Keratinocyte (primary cell): ENCODE data around the gene CMSS1. TPM values are rescaled to one million over a fixed set of nuclear protein-coding genes. Genes with fewer than 3 reads are reported as not detected.

Experiments
- DNase-seq: peaks from one replicate; pipeline ENCODE4 v3.0.0-alpha.2; 2011; ENCODE audit warnings: low read depth, missing footprints, low spot score
- FAIRE-seq: peaks from 2 replicates; lab custom pipeline; 2011; peaks lifted over from hg19 to GRCh38; lab: Jason Lieb, UNC
- H2AFZ ChIP-seq: 2 replicates; pipeline ENCODE4 v1.6.0; 2012; ENCODE audit warnings: low read length, control low read depth, inconsistent platforms; ENCODE audit not compliant: control insufficient read depth
- H3K27ac ChIP-seq: 2 replicates; pipeline ENCODE4 v1.5.1; 2011; ENCODE audit warnings: low read length; ENCODE audit not compliant: control insufficient read depth, insufficient read depth
- H3K27me3 ChIP-seq: 3 replicates; pipeline ENCODE4 v1.6.0; 2011; ENCODE audit warnings: low read length; ENCODE audit not compliant: control insufficient read depth, insufficient read depth; ENCODE audit errors: extremely low read depth
- H3K36me3 ChIP-seq, 2 experiments: 2 replicates in 1 of 2; 3 replicates in 1 of 2; pipeline ENCODE4 v1.5.1; 2011; ENCODE audit warnings: low read length in 2 of 2, mild to moderate bottlenecking in 1 of 2; ENCODE audit not compliant: control insufficient read depth in 2 of 2, insufficient read depth in 2 of 2; ENCODE audit errors: extremely low read depth in 1 of 2
- H3K4me1 ChIP-seq: 3 replicates; pipeline ENCODE4 v1.5.1; 2011; ENCODE audit warnings: low read length; ENCODE audit not compliant: control insufficient read depth, insufficient read depth; ENCODE audit errors: extremely low read depth
- H3K4me2 ChIP-seq: 3 replicates; pipeline ENCODE4 v1.6.0; 2011; ENCODE audit warnings: low read depth, low read length; ENCODE audit not compliant: control insufficient read depth, insufficient read depth; ENCODE audit errors: extremely low read depth
- H3K4me3 ChIP-seq, 3 experiments: fragments of 200-600 bp in 1 of 3; sonication (generic) in 1 of 3; 2 replicates in 2 of 3; 3 replicates in 1 of 3; pipeline ENCODE4 v1.5.1; 2011 to 2016; ENCODE audit warnings: low read length in 3 of 3, mild to moderate bottlenecking in 3 of 3, control low read depth in 2 of 3, inconsistent platforms in 1 of 3, low read depth in 1 of 3, mixed read lengths in 1 of 3, mixed run types in 1 of 3, moderate library complexity in 1 of 3; ENCODE audit not compliant: control insufficient read depth in 2 of 3, insufficient read depth in 2 of 3; ENCODE audit errors: extremely low read depth in 1 of 3
- H3K79me2 ChIP-seq: 2 replicates; pipeline ENCODE4 v1.6.0; 2012; ENCODE audit warnings: low read length; ENCODE audit not compliant: control insufficient read depth, insufficient read depth
- H3K9ac ChIP-seq: 3 replicates; pipeline ENCODE4 v1.6.0; 2011; ENCODE audit warnings: low read length; ENCODE audit not compliant: control insufficient read depth, insufficient read depth; ENCODE audit errors: extremely low read depth
- H3K9me1 ChIP-seq: 3 replicates; pipeline ENCODE4 v1.6.0; 2011; ENCODE audit warnings: low read length; ENCODE audit not compliant: control insufficient read depth, insufficient read depth; ENCODE audit errors: extremely low read depth
- H3K9me3 ChIP-seq: 2 replicates; pipeline ENCODE4 v1.5.1; 2012; ENCODE audit warnings: low read depth, low read length; ENCODE audit not compliant: control insufficient read depth
- H4K20me1 ChIP-seq: 3 replicates; pipeline ENCODE4 v1.6.0; 2011; ENCODE audit warnings: low read length; ENCODE audit not compliant: control insufficient read depth, insufficient read depth; ENCODE audit errors: extremely low read depth
- EZH2 ChIP-seq: IDR thresholded peaks from one replicate; pipeline ENCODE4 v1.6.1; 2012; ENCODE audit warnings: inconsistent platforms, mild to moderate bottlenecking, low read length, moderate library complexity
- dilution Hi-C: fragments of 300-500 bp; cut with MboI; formaldehyde crosslinking; loops from one replicate; pipeline ENCODE4 v1.7.0; 2020; ENCODE audit warnings: low sequenced_read_pairs; ENCODE audit not compliant: extremely low pct_ligation_motif_present
- polyA plus RNA-seq, 5 experiments: library from polyadenylated mRNA; depleted of rRNA in 3 of 5; stranded (reverse) in 3 of 5; stranded (forward) in 1 of 5; unstranded in 1 of 5; fragments of >200 nt; gene quantifications; 1 replicate in 1 of 5; 2 replicates in 3 of 5; 3 replicates in 1 of 5; pipeline versions ENCODE4 v1.2.1 to v1.2.3, GENCODE V29; 2011 to 2012; ENCODE audit warnings: missing spikeins in 2 of 5, low read depth in 1 of 5, low replicate concordance in 1 of 5
- TF ChIP-seq, protein P1 (sequence below), 3 experiments: IDR thresholded peaks in 1 of 3; conservative IDR thresholded peaks in 1 of 3; optimal IDR thresholded peaks in 1 of 3; 2 replicates in 2 of 3; 3 replicates in 1 of 3; pipeline versions ENCODE3 to v1.5.1; 2011; ENCODE audit warnings: low read length in 3 of 3, mild to moderate bottlenecking in 3 of 3, moderate library complexity in 2 of 3, control low read depth in 1 of 3, inconsistent platforms in 1 of 3; ENCODE audit not compliant: insufficient read depth in 2 of 3; ENCODE audit errors: extremely low read depth in 1 of 3

CMSS1 gene
- polyA plus RNA-seq, 1 donor (not counting 4 experiments of a cell fraction or from before 2014, with no cell fraction given) = 37.2 TPM

GRCh38 chr3:100225883-100226282, 408.2 kb downstream of the CMSS1 start:
- no peak overlapping the region for H3K9ac ChIP-seq
- H3K4me1 ChIP-seq = peaks cover 6% of the 10 kb centered on the region
- no peaks in the 10 kb centered on the region for H4K20me1 ChIP-seq
- H2AFZ ChIP-seq = no peak overlapping the region
- H3K79me2 ChIP-seq = no peaks in the 10 kb centered on the region
- no peak overlapping the region for H3K4me3 ChIP-seq
- DNase-seq (no peak), FAIRE-seq (no peak)
- dilution Hi-C loops = no loop called here
- TF ChIP-seq EZH2 = no peak
- no peaks in the 10 kb centered on the region for H3K36me3 ChIP-seq
- H3K27ac ChIP-seq = no peak overlapping the region
- H3K27me3 ChIP-seq = no peaks in the 10 kb centered on the region
- no peaks in the 10 kb centered on the region for H3K9me1 ChIP-seq
- no peak overlapping the region for H3K4me2 ChIP-seq
- H3K9me3 ChIP-seq = no peaks in the 10 kb centered on the region

- TF ChIP-seq, protein P1, sequence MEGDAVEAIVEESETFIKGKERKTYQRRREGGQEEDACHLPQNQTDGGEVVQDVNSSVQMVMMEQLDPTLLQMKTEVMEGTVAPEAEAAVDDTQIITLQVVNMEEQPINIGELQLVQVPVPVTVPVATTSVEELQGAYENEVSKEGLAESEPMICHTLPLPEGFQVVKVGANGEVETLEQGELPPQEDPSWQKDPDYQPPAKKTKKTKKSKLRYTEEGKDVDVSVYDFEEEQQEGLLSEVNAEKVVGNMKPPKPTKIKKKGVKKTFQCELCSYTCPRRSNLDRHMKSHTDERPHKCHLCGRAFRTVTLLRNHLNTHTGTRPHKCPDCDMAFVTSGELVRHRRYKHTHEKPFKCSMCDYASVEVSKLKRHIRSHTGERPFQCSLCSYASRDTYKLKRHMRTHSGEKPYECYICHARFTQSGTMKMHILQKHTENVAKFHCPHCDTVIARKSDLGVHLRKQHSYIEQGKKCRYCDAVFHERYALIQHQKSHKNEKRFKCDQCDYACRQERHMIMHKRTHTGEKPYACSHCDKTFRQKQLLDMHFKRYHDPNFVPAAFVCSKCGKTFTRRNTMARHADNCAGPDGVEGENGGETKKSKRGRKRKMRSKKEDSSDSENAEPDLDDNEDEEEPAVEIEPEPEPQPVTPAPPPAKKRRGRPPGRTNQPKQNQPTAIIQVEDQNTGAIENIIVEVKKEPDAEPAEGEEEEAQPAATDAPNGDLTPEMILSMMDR (optimal IDR thresholded peaks at IDR 0.05 in 1 of 3, IDR thresholded peaks at IDR 0.05 in 1 of 3, conservative IDR thresholded peaks at IDR 0.05 in 1 of 3; ENCODE audit: extremely low read depth in 1 of 3, insufficient read depth in 2 of 3, low read length in 3 of 3) = no peak
- no peak for TF ChIP-seq EZH2
- no peaks in the 10 kb centered on the region for H3K9me1 ChIP-seq
- peak; percentile 21 for DNase-seq
These were observed 409.2 kb downstream of the CMSS1 start for GRCh38 chr3:100226712-100227429.

DNA sequence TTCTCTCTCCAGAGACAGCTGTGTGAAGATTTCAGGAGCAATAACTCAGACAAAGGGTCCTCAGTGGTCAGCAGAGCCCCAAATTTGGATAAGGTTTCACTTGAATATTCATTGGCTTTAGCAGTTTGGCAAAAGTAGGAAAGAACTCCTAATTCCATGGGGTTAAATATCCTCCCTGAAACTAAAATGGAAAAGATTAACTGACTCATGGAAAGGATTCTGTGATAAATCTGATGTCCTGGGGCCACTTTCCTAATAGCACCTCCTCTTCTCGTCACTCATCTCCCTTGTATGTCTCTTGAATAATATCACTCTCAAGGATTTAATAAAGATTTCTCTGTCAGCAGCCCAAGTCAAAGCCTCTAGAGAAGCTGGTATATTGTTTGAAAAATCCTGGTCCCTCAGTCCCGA, 409.9 kb downstream of the CMSS1 start:
- Histone ChIP-seq H3K9ac (no peak overlapping the region), H3K9me3 (no peaks in the 10 kb centered on the region), H3K4me1 (peaks cover 8% of the 10 kb centered on the region), H3K79me2 (no peaks in the 10 kb centered on the region), H3K36me3 (no peaks in the 10 kb centered on the region), H3K27ac (no peak overlapping the region), H3K4me2 (no peak overlapping the region), H3K4me3 (no peak overlapping the region), H2AFZ (no peak overlapping the region), H3K27me3 (no peaks in the 10 kb centered on the region), H4K20me1 (no peaks in the 10 kb centered on the region), H3K9me1 (no peaks in the 10 kb centered on the region)
- dilution Hi-C loops = no loop called here
- FAIRE-seq (no peak), DNase-seq (no peak)
- TF ChIP-seq EZH2 = no peak
- TF ChIP-seq, protein P1 (optimal IDR thresholded peaks at IDR 0.05 in 1 of 3, IDR thresholded peaks at IDR 0.05 in 1 of 3, conservative IDR thresholded peaks at IDR 0.05 in 1 of 3; ENCODE audit: extremely low read depth in 1 of 3, insufficient read depth in 2 of 3, low read length in 3 of 3) = no peak

More at GRCh38 chr3:100226712-100227429, 409.2 kb downstream of the CMSS1 start:
- Histone ChIP-seq H3K4me1 (peaks cover 8% of the 10 kb centered on the region), H3K9me3 (no peaks in the 10 kb centered on the region), H3K9ac (no peak overlapping the region), H3K4me2 (no peak overlapping the region), H3K4me3 (no peak overlapping the region), H3K27me3 (no peaks in the 10 kb centered on the region), H3K36me3 (no peaks in the 10 kb centered on the region), H4K20me1 (no peaks in the 10 kb centered on the region), H2AFZ (no peak overlapping the region), H3K27ac (no peak overlapping the region), H3K79me2 (no peaks in the 10 kb centered on the region)
- dilution Hi-C loops = no loop called here
- peak; percentile 61 for FAIRE-seq
